DND-41 (cell line): ENCODE data around the gene NUTF2.

ENCODE experiments used
- EZH2 ChIP-seq: IDR thresholded peaks from 3 replicates; pipeline ENCODE4 v1.6.1; 2012; ENCODE audit warnings: borderline replicate concordance, low read depth, mild to moderate bottlenecking, moderate library complexity, low read length, inconsistent platforms; ENCODE audit not compliant: severe bottlenecking
- TF ChIP-seq, protein P1 (sequence below): IDR thresholded peaks from 2 replicates; pipeline ENCODE4 v1.5.1; 2012; ENCODE audit warnings: borderline replicate concordance, low read length, moderate library complexity, mild to moderate bottlenecking; ENCODE audit not compliant: poor library complexity, severe bottlenecking; ENCODE audit errors: extremely low read depth

- TF ChIP-seq, protein P1, sequence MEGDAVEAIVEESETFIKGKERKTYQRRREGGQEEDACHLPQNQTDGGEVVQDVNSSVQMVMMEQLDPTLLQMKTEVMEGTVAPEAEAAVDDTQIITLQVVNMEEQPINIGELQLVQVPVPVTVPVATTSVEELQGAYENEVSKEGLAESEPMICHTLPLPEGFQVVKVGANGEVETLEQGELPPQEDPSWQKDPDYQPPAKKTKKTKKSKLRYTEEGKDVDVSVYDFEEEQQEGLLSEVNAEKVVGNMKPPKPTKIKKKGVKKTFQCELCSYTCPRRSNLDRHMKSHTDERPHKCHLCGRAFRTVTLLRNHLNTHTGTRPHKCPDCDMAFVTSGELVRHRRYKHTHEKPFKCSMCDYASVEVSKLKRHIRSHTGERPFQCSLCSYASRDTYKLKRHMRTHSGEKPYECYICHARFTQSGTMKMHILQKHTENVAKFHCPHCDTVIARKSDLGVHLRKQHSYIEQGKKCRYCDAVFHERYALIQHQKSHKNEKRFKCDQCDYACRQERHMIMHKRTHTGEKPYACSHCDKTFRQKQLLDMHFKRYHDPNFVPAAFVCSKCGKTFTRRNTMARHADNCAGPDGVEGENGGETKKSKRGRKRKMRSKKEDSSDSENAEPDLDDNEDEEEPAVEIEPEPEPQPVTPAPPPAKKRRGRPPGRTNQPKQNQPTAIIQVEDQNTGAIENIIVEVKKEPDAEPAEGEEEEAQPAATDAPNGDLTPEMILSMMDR = no peak
- TF ChIP-seq EZH2 = no peak
Measured at GRCh38 chr16:67861877-67862276, 15.1 kb downstream of the NUTF2 start.
